NCI-H1105 (cell line): ENCODE results near the gene ARHGEF25.
"Not testable (repeated sequence)": the region's sequence is repeated elsewhere in the genome, so short reads cannot be mapped to it uniquely, and the experiment has no call there.

Experiments used
- DNase-seq: peaks from one replicate; lab custom pipeline; 2025; lab: John Stamatoyannopoulos, UW

Gene ARHGEF25

DNA sequence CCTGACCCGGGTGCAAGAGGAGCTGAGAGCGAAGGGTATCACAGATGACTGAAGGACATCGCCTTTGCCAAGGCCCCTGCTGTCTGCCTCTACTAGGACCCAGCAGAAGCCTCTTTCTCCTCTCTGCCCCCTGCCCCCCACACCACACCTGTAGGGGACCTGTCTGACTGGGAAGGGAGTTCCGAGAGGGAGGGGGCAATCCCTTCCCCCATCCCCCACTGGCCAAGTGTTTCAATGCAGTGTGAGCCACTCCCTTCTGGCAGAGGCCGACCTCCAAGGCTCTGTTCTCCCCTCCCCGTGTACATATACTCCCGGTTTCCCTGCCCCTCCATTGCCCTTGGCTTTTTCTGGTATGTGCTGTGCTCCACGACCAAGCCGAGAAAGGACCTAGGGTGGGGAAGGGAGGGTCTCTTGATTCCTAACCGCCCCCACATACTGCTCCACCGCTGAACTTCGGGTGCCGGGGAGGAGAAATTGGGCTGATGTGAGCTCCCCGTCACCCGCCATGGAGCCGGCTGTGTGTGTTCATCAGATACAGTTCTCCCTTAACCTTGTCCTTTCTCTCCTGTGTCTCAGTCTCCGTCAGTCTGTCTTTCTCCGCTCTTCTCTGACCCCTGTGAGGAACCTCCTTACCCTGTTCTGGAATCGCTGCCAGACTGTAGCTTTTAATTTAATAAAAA is 2.0 kb upstream of the ARHGEF25 start:
- no peak for DNase-seq

DNA sequence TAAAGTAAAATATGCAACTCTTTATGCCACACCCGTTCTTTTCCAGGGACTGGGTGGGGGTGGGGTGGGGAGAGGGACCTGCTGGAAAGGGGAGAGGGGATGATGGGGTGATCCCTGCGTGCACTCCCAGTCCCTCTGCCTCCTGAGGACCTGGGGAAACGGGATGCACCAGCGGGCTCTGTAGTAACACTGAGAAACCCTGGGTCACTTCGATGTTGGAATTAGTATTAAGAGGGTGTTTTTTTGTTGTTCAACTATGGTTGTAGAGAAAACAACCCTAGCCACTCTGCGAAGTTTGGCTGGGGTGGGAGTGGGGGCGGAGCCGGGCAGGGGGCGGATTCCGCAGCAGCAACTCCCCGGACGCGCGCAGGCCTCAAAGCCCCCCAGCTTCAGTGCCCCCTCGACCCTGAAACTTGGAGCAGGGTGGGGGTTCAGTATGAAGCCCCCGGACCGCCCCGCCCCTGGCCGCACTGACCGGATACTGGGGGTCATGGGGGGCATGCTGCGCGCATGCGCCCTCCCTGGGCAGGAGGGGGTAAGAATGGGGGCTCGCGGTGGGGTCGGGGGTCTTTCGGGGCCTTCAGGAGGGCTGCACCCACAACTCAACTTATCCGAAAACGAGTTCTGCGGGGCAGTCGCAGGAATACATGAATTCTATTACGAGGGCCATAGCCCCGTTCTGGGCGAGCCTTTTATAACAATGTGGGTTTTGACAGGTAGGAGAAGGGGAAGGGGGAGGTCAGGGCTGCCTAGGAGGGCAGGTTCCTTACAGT is 1.3 kb upstream of the ARHGEF25 start:
- no peak for DNase-seq

DNA sequence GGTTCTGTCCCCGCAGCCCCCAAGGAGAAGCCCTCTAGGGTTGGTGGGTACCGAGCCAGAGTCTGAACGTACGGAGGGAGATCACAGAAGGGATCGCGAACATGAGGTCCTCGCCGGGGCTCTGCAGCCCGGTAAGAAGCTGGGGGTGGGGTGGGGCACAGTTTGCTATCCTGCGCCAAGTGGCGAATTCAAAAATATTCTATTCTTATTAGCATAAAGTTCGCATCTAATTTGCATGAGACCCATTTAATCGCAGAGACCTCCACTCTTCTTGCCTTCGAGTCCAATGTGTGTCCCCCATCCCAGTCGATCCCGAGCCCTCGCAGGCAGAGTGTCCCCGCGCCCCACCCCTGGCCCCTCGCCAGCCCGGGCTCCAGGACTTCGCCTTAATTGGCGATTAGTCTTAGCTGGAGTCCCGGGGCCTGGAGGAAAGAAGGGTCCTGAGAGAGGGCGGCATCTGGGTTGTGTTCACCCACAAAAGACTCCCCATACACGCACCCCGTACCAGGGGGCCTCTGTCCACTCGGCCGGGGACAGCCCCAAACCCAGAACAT is 604 bp upstream of the ARHGEF25 start:
- DNase-seq: no peak

DNA sequence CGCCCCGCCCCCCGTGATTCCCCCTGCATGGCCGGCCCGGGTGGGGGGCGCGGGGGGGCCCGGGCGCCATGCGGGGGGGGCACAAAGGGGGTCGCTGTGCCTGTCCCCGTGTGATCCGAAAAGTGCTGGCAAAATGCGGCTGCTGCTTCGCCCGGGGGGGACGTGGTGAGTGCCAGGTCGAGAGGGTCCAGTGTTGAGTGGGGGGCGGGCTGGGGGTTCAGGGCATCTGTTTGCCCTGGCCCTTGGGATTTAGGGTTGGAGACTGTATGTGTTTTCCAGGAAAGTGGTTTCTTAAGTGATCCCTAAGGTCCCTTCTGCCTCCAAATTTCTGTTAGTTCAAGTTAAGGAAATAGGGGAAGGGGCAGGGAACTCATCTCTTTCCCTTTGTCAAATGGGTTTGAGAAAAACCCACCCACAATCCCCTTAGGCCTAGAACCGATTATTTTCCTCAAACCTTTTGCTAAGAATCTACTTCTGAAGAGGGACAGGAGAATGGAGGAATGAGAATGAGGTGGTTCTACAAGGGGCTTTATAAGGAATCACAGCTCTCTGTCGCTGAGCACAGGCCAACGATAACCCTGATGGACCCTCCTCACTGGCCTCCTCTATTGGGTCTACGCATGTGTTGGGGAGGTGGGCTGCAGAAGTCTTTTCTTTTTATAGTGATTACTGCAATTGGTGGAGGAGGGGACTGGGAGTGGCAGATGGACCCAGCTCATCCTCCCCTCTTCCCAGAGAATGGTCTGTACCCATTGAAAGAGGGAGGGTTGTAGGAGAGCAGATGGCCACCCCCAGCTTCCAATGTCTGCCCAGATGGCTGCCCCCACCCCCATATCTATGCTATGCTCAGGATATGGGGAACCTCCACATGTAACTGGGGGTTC is 834 bp downstream of the ARHGEF25 start:
- DNase-seq: no peak

DNA sequence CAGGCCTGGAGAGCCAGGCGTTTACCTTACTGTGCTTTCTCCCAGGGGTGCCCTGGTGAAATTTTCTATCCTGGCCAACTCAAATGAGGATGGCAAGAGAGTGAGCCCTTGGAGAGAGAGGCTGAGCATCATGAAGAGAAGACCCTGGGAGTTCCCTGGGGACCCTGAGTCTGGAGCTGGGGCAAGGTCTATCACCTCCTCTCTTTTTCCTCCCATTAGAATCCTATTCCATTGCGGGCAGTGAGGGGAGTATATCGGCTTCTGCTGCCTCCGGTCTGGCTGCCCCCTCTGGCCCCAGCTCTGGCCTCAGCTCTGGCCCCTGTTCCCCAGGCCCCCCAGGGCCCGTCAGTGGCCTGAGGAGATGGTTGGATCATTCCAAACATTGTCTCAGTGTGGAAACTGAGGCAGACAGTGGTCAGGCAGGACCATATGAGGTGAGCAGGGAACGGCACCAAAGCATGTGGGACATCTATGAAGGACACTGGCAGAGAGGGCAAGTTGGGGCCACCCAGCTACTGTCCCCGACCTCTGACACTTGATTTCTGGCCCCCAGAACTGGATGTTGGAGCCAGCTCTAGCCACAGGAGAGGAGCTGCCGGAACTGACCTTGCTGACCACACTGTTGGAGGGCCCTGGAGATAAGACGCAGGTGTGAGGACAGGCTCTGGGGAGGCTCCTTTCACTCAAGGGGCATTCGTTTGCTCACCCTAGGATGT is 1.6 kb downstream of the ARHGEF25 start:
- no peak for DNase-seq

DNA sequence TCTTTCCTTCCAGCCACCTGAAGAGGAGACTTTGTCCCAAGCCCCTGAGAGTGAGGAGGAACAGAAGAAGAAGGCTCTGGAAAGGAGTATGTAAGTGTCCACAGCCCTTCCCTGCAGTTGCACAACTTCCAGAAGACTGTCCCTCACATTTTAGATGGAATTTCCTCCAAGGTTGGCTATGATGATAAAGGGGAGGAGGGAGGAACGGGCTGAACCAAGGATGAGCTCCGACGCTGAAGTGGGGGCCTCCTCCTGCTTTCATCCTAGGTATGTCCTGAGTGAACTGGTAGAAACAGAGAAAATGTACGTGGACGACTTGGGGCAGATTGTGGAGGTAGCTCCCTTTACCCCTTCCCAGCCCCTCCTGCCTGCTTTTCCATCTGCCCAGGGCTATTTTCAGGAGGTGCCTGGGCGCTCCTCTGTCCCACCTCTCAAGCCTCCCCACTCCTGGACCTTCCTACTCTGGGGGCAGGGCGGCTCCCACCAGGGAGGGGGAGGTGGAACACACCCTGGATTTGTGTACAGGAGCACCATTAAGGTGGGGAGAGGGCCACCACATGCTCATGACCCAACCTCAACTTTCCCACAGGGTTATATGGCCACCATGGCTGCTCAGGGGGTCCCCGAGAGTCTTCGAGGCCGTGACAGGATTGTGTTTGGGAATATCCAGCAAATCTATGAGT is 2.3 kb downstream of the ARHGEF25 start:
- DNase-seq: no peak

DNA sequence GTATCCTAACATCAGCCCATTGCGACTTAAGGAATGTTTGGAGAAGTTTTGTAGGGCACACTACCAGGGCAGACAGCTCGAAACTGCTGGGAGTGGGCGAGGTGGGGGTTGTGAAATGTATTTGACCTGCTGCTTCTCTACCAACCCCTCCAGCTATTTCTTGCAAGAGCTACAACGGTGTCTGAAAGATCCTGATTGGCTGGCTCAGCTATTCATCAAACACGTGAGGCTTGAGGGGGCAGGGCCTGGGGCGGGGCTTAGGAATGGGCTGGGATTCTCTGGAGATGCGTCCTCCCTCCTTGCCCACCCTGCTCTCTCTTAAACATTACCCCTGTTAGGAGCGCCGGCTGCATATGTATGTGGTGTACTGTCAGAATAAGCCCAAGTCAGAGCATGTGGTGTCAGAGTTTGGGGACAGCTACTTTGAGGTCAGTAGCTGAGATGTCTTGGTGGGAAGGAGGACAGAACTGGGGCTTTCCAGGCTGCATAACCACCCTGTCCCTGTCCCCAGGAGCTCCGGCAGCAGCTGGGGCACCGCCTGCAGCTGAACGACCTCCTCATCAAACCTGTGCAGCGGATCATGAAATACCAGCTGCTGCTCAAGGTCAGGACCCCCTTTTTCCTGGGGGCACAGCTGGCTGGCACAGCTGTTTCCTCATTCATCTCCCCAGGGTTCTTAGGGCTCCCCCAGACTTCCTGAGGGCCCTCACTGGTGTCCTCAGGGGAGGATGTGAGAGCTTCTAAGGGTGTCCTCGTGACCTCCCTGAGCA is 3.1 kb downstream of the ARHGEF25 start:
- DNase-seq: no peak

DNA sequence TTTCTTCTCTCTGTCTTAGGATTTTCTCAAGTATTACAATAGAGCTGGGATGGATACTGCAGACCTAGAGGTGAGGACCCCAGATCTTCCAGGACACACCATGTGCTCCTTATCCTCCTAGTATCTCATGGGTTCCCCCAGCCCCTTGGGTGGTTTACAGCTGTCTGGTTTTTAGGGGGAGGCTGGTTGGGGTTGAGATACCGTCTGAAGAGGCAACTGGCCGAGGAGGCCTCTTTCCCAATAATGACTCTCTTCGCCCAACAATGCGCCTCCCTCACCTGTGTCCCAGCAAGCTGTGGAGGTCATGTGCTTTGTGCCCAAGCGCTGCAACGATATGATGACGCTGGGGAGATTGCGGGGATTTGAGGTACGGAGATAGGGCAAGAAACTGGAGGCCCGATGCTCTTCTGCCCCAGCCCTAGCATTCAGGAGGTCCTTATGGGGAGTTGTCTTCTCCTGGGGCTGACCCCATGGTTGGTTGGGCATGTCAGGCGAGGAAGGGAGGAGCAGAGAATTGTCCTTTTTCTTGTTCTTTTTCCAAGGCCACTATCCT is 3.8 kb downstream of the ARHGEF25 start:
- DNase-seq: no peak

DNA sequence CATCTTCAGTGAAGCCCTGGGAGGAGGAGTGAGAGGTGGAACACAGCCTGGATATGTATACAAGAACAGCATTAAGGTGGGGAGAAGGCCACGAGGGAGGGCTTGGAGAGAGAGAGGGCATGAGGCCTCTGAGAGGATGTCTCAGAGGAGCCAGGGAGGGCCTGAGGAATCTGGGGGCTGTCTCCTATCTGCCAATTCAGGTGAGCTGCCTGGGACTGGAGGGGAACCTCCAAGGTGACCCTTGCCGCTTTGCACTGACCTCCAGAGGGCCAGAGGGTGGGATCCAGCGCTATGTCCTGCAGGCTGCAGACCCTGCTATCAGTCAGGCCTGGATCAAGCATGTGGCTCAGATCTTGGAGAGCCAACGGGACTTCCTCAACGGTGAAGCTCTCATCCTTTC is 4.4 kb downstream of the ARHGEF25 start:
- no peak for DNase-seq

DNA sequence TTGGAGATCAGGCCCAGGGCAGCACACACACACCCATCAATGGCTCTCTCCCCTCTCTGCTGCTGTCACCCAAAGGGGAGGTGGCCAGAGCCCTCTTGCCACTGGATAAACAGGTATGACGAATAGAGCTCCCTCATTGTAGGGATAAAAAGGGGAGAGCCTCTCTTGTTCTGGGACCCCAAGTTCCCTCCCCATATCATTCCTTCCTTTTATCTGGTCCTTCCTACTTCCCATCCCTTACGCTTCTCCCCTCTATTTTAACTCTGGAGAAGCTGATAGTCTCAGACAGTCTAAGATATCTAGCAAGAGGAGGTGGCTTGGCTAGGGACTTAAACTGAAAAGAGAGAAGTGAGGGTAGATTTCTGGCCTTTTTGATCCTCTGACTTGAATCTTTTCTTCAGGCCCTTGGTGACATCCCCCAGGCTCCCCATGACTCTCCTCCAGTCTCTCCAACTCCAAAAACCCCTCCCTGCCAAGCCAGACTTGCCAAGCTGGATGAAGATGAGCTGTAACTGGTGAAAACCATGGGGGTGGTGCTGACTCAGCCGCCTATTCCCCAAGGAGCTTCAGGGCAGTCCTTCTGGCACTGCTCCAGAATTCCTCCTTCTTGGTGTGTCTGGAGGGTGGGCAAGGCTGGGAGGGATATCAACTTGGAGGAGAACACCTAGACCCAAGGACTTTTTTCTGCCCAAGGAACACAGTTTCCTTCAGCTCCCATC is 5.3 kb downstream of the ARHGEF25 start:
- DNase-seq: no peak

DNA sequence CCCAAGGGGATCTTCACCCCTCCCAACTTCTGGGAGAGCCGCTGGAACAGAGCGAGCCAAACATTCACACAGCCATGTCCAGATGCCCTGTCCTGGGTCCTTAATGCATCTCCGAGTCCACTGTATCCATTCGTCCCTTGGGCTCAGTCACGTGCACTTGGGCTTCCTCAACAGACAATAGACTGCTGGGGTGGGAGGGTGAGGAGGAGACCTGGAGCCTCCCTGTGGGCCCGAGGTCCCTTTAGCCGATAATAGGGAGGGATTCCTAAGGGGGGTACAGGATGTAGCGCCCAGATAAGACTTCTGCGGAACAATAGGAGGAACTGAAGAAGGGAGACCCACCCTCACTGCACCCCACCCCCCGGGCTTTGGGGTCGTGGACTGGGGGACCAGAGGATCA is 6.7 kb downstream of the ARHGEF25 start:
- DNase-seq: no peak

DNA sequence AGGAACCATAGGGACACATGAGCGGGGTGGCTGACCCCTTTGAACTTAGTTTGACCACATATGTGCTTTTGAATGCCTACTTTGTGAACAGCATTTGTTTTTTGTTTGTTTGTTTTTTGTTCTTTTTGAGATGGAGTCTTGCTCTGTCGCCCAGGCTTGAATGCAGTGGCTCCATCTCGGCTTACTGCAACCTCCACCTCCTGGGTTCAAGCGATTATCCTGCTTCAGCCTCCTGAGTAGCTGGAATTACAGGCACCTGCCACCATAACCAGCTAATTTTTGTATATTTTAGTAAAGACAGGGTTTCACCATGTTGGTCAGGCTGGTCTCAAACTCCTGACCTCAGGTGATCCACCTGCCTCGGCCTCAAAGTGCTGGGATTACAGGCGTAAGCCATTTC is 7.2 kb downstream of the ARHGEF25 start:
- DNase-seq: not testable (repeated sequence)

DNA sequence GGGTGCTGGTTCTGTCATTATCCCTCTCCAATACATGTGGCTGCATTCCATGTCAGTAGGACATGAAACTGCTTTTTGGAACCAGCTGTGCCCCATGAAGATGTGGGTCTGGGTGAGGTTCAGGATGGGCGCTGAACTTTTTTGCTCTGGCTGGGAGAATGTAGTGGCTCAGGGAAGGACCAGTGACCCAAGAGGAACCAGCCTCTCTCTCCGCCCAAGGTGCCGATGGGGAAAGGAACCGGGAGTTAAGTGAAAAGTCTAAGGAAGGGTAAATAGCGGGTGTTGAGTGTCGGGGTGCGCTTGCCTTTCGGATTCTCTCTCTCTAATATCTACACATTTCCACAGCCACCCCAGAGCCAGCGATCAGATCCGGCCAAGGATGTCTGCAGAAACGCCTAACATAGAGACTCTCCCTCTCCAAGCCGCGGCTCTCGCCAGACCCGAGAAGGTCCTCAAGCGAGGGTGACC is 7.8 kb downstream of the ARHGEF25 start:
- DNase-seq: no peak

DNA sequence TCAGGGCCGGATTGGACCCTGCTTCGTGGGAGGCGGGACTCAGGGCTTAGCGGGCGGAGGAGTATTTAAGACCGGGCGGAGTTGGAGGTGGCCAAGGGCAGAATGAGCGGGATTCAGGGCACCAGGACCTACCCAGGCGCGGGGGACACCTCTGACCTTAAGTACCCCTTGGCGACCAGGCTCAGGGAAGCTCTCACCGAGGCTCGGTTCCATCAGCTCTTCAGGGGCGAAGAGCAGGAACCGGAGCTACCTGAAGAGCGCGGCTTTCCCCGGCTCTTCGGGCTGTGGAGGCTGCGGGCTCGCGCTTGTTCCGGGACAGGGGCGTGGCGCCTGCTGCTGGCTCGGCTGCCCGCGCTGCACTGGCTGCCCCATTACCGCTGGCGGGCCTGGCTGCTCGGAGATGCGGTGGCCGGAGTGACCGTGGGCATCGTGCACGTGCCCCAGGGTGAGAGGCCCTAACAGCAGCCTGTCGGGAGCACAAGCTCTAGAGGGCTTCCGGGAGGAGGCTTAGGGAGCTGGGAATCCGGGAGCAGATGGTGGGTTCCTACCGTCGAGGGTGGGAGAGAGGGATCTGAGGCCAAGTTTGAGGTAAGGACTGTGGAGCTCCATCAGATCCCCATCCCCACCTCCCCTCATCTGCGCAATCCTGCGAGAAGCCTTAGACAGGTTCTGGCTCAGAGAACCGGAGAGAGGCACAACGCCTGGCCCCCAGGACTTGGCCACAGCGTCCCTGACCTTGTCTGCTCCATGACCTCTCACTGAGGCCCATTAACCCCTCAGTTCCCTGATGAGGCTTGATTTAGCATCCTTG is 8.4 kb downstream of the ARHGEF25 start:
- DNase-seq: no peak

DNA sequence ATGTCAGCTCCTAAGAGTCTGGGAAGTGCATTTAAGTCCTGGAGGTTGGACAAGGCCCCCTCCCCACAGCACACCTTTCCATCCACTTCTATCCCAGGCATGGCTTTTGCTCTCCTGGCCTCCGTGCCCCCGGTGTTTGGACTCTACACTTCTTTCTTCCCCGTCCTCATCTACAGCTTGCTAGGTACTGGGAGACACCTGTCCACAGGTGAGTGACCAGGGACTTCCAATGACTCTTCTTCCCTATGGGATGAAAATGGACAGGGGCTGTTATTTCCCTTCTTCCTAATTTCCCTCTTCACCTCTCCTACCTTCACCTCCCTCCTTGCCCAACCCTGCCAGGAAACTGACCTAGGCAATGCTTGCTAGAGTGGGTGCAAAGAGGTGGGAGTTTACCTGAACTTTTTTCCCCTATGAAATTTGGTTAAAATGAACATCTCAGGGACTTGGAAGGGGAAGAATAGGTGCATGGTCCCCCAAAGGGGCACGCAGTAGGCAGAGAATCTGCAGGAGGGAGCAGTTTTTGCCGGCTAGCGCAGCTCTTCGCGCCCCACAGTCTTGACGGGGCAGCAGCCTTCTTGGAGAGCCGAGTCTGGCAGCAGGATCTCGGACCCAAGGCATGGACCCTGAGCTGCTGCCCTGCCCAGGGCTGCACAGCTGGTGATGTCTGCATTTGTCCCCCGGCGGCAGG is 9.2 kb downstream of the ARHGEF25 start:
- DNase-seq: no peak

DNA sequence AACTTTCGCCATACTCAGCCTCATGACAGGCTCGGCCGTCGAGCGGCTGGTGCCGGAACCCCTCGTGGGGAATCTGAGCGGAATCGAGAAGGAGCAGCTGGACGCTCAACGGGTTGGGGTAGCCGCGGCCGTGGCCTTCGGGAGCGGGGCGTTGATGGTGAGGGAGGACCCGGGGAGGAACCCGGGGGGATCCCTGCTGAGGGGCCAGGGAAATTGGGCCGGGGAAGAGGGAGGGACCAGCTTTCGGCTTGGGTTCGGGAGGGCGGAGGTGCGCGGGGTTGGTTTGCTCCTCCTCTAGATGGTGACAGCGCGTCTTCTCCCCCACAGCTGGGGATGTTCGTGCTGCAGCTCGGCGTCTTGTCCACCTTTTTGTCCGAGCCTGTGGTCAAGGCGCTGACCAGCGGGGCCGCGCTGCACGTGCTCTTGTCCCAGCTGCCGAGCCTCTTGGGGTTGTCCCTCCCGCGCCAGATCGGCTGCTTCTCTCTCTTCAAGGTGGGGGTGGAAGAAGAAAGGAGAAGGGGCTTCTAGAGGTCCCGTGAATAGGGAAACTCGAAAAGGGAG is 9.8 kb downstream of the ARHGEF25 start:
- DNase-seq: no peak

DNA sequence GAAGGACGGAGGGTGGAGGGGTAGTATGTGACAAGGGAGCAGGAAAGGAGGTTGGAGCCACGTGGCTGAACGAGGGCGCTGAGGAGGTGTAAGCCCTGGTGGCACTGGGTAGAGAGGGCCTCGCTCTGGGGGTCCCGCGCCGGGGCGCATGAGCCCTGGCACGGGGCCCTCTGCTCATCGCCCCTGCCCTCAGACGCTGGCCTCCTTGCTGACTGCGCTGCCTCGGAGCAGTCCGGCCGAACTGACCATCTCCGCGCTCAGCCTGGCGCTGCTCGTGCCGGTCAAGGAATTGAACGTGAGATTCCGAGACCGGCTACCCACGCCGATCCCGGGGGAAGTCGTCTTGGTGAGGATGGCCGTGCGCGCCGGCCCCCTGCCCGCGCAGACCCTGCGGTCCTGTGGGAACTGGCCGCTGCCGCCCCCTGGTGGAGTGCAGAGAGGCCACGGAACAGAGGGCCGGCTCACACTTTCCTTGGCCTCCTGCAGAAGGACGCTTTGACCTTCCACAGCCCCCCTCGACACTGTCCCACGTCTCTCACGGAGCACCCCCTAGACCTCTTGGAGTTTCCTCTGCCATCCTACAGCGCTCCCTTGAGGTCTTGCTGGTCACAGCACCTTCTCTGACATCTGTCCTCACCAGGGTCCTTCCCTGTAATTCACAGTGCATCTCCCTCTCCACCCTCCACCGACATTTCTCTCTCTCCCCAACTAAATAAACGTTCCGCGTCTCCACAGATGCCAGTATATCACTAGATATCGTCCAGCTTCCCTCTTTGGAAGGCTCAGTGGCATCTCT is 10.5 kb downstream of the ARHGEF25 start:
- DNase-seq: peak; percentile 30
